CD4-positive, alpha-beta memory T cell (primary cell): ENCODE measurements around the gene ERC2. TPM values are rescaled to one million over a fixed set of nuclear protein-coding genes. Genes with fewer than 3 reads are reported as not detected.

Source experiments
- CTCF ChIA-PET: fragments of 350-600 bp; sonication (Branson Sonifier 250); formaldehyde crosslinking; loops from one replicate; lab custom pipeline; 2021; ENCODE audit warnings: inconsistent platforms; ENCODE audit not compliant: partially characterized antibody; lab: Charles Lee
- POLR2A ChIA-PET: fragments of 350-600 bp; sonication (Branson Sonifier 250); formaldehyde crosslinking; loops from one replicate; lab custom pipeline; 2021; ENCODE audit not compliant: partially characterized antibody; lab: Charles Lee
- DNase-seq, 5 donors: peaks; one replicate each; pipeline versions ENCODE4 v3.0.0 to v3.0.0-alpha.2; 2020 to 2022; ENCODE audit warnings: mixed read lengths in 1 of 5
- H3K27ac ChIP-seq: one replicate; pipeline ENCODE4 v1.7.0; 2013; ENCODE audit warnings: low read depth, low read length
- H3K27me3 ChIP-seq: 2 replicates; pipeline ENCODE4 v1.7.0; 2013; ENCODE audit warnings: mild to moderate bottlenecking, low read length, moderate library complexity; ENCODE audit not compliant: insufficient read depth
- H3K36me3 ChIP-seq: 2 replicates; pipeline ENCODE4 v1.7.0; 2013; ENCODE audit warnings: mild to moderate bottlenecking, low read length, moderate library complexity; ENCODE audit not compliant: insufficient read depth
- H3K4me1 ChIP-seq: 2 replicates; pipeline ENCODE4 v1.7.0; 2013; ENCODE audit warnings: mild to moderate bottlenecking, low read length, moderate library complexity; ENCODE audit not compliant: insufficient read depth
- H3K4me3 ChIP-seq, 2 donors: one replicate each; pipeline ENCODE4 v1.7.0; 2013; ENCODE audit warnings: low read length in 2 of 2, mild to moderate bottlenecking in 1 of 2
- H3K9me3 ChIP-seq, 2 donors: one replicate each; pipeline ENCODE4 v1.7.0; 2013; ENCODE audit warnings: low read length in 2 of 2, control low read depth in 1 of 2; ENCODE audit not compliant: control insufficient read depth in 1 of 2
- H3K27ac Mint-ChIP-seq, 7 donors: one replicate each; pipeline ENCODE4 v1.8.0; 2020 to 2021; ENCODE audit warnings: mixed read lengths in 7 of 7, mild to moderate bottlenecking in 6 of 7, inconsistent platforms in 3 of 7, moderate library complexity in 3 of 7
- H3K27me3 Mint-ChIP-seq, 2 donors: one replicate each; pipeline ENCODE4 v1.8.0; 2020 to 2021; ENCODE audit warnings: mixed read lengths in 2 of 2
- H3K36me3 Mint-ChIP-seq, 2 donors: one replicate each; pipeline ENCODE4 v1.8.0; 2020 to 2021; ENCODE audit warnings: mixed read lengths in 2 of 2, inconsistent platforms in 1 of 2, mild to moderate bottlenecking in 1 of 2
- H3K4me1 Mint-ChIP-seq, 4 donors: one replicate each; pipeline ENCODE4 v1.8.0; 2020 to 2021; ENCODE audit warnings: mixed read lengths in 4 of 4, mild to moderate bottlenecking in 1 of 4
- H3K4me3 Mint-ChIP-seq, 8 donors: one replicate each; pipeline ENCODE4 v1.8.0; 2020 to 2021; ENCODE audit warnings: mixed read lengths in 8 of 8, mild to moderate bottlenecking in 7 of 8, moderate library complexity in 6 of 8, inconsistent platforms in 3 of 8
- H3K9me3 Mint-ChIP-seq, 8 donors: one replicate each; pipeline ENCODE4 v1.8.0; 2020 to 2021; ENCODE audit warnings: mixed read lengths in 8 of 8, mild to moderate bottlenecking in 5 of 8, inconsistent platforms in 3 of 8, moderate library complexity in 1 of 8
- intact Hi-C: fragments of 100-400 bp; cut with micrococcal nuclease; formaldehyde crosslinking; loops from one replicate; pipeline ENCODE4 v1.15.1; 2023
- polyA plus RNA-seq, 2 donors: library from polyadenylated mRNA; unstranded; fragments of 300-500 nt; fragmentation: Illumina TruSeq; gene quantifications; one replicate each; pipeline ENCODE4 v1.2.3, GENCODE V29; 2021
- total RNA-seq, 2 experiments: library from RNA; stranded (reverse); gene quantifications; one replicate each; pipeline ENCODE4 v1.2.3, GENCODE V29; 2021

The ERC2 gene
- total and polyA plus RNA-seq, 4 experiments from 2014 or later, result not detected

DNA sequence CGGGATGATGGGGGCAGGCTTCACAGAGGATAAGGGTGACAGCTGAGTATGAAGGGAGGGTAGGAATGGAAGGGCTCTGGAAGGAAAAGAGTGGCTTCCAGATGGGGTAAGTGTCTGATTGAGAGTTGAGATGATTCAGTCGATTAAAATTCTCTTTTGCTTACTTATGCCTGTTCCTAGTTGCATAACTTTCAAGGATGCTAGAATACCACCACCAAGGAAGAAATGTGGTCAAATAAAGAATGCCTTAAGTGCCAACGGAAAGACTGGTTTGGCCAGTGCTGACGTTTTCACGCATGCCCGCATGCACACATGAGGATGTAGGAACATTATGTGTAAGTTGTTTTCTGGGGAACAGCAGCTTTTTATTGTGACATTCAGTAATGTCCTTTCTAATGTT, 717.7 kb downstream of the ERC2 start:
- intact Hi-C loops, result no loop called here
- Mint-ChIP-seq H3K36me3 (no peaks in the 10 kb centered on the region), H3K4me1 (no peaks in the 10 kb centered on the region), H3K4me3 (no peak overlapping the region), H3K27me3 (no peaks in the 10 kb centered on the region), H3K9me3 (peaks cover 0 to 7% (median under 1%) of the 10 kb centered on the region in 8 donors), H3K27ac (no peak overlapping the region)
- Histone ChIP-seq H3K36me3 (no peaks in the 10 kb centered on the region), H3K9me3 (no peaks in the 10 kb centered on the region), H3K4me1 (no peaks in the 10 kb centered on the region), H3K27me3 (no peaks in the 10 kb centered on the region), H3K27ac (no peak overlapping the region), H3K4me3 (no peak overlapping the region)
- POLR2A ChIA-PET, result no interaction called here
- no peak for DNase-seq
- CTCF ChIA-PET, result no interaction called here

- Mint-ChIP-seq H3K36me3 (no peaks in the 10 kb centered on the region), H3K9me3 (peaks cover 0 to 7% (median under 1%) of the 10 kb centered on the region in 8 donors), H3K27ac (no peak overlapping the region), H3K27me3 (no peaks in the 10 kb centered on the region), H3K4me1 (no peaks in the 10 kb centered on the region), H3K4me3 (no peak overlapping the region)
- ChIA-PET CTCF (no interaction called here), POLR2A (no interaction called here)
- no peak overlapping the region for H3K27ac ChIP-seq
- no peak for DNase-seq
- H3K9me3 ChIP-seq, result no peaks in the 10 kb centered on the region
- no peak overlapping the region for H3K4me3 ChIP-seq
- no peaks in the 10 kb centered on the region for H3K4me1 ChIP-seq
- no peaks in the 10 kb centered on the region for H3K27me3 ChIP-seq
- H3K36me3 ChIP-seq, result no peaks in the 10 kb centered on the region
- intact Hi-C loops, result no loop called here
Observed at GRCh38 chr3:55749036-55749435, 719.2 kb downstream of the ERC2 start.

DNA sequence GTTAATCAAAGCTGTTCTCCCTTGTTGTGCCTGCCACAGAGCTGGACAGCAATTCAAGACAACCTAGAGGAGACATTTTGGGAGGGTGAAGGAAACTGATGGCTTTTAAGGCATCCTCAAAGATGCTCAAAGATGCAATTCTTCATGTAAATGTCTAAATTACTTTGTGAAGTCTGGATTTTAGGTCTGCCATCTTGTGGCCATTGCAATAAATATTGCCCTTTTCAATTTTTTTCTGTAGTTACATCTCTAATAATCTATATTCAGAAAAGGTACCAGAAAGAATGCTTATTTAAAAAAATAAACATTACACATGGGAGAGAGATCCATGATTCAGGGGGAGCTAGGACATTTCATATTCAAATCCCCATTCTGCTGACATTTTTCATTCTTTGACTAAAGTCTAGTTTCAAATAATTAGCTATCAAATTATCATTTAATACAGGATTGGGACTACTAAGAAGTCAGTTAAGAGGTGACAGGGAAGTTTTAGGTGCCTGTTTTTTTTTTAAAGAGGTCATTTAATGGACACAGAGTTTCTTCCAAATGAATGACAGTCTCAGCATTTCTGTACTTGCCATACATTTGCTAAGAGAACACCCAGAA, 721.4 kb downstream of the ERC2 start:
- Histone ChIP-seq H3K9me3 (no peaks in the 10 kb centered on the region), H3K4me1 (no peaks in the 10 kb centered on the region), H3K27ac (no peak overlapping the region), H3K36me3 (no peaks in the 10 kb centered on the region), H3K4me3 (no peak overlapping the region), H3K27me3 (no peaks in the 10 kb centered on the region)
- POLR2A ChIA-PET, result no interaction called here
- no peak for DNase-seq
- H3K4me3 Mint-ChIP-seq, result no peak overlapping the region
- H3K36me3 Mint-ChIP-seq, result no peaks in the 10 kb centered on the region
- CTCF ChIA-PET, result no interaction called here
- no peaks in the 10 kb centered on the region for H3K4me1 Mint-ChIP-seq
- no peaks in the 10 kb centered on the region for H3K27me3 Mint-ChIP-seq
- no peak overlapping the region for H3K27ac Mint-ChIP-seq
- intact Hi-C loops, result no loop called here
- H3K9me3 Mint-ChIP-seq, result peaks cover 0 to 7% (median 0%) of the 10 kb centered on the region in 8 donors

DNA sequence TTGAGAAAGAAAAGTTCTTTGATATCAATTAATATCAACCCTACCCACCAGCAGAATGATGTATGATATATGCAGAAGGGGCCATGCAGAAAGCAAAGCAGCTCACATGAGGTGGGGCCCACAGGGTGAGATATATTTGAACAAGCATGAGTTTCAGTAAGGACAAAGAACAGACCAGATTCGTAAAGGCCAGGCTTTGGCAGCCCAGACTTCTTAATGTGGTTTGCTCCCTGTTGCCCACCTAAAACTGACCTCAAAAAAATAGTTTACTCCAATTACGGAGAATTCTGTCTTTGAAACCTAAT, 725.5 kb downstream of the ERC2 start:
- CTCF ChIA-PET, result no interaction called here
- Mint-ChIP-seq H3K4me3 (no peak overlapping the region), H3K27ac (no peak overlapping the region), H3K4me1 (no peaks in the 10 kb centered on the region), H3K9me3 (peaks cover 0 to 7% (median 0%) of the 10 kb centered on the region in 8 donors), H3K27me3 (no peaks in the 10 kb centered on the region), H3K36me3 (no peaks in the 10 kb centered on the region)
- H3K9me3 ChIP-seq, result no peaks in the 10 kb centered on the region
- no peaks in the 10 kb centered on the region for H3K27me3 ChIP-seq
- no peaks in the 10 kb centered on the region for H3K4me1 ChIP-seq
- no peak for DNase-seq
- no peak overlapping the region for H3K27ac ChIP-seq
- H3K36me3 ChIP-seq, result no peaks in the 10 kb centered on the region
- H3K4me3 ChIP-seq, result no peak overlapping the region
- POLR2A ChIA-PET, result no interaction called here
- intact Hi-C loops, result no loop called here

GRCh38 chr3:55742022-55742831, 726.0 kb downstream of the ERC2 start:
- intact Hi-C loops, result no loop called here
- H3K4me3 Mint-ChIP-seq, result no peak overlapping the region

DNA sequence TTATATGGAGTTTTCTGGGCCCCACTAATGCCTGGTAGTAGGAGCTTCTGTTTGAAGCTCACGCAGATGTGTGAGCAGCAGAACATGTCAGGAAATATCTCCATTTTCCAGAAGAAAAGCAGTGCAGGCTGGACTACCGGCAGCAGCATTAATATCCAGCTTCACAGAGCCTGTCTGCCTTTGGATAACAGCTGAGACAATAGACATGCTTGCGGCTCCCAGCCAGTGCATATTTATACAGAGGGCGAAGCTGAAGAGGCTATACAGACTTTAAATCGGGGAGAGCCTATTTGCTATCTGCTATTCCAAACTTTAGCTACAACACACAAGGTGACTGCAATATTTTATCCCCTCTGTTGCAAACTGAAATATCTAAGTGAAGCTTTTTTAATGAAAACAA, 731.1 kb downstream of the ERC2 start:
- CTCF ChIA-PET, result no interaction called here
- H3K4me1 ChIP-seq, result no peaks in the 10 kb centered on the region
- DNase-seq, result no peak
- H3K36me3 Mint-ChIP-seq, result no peaks in the 10 kb centered on the region
- H3K27me3 Mint-ChIP-seq, result peaks cover 0 to 1% of the 10 kb centered on the region in 2 donors
- H3K27ac ChIP-seq, result no peak overlapping the region
- POLR2A ChIA-PET, result no interaction called here
- H3K27me3 ChIP-seq, result no peaks in the 10 kb centered on the region
- H3K27ac Mint-ChIP-seq, result no peak overlapping the region
- H3K9me3 Mint-ChIP-seq, result peaks cover 0 to 5% (median 0%) of the 10 kb centered on the region in 8 donors
- H3K4me3 Mint-ChIP-seq, result no peak overlapping the region
- no peaks in the 10 kb centered on the region for H3K36me3 ChIP-seq
- intact Hi-C loops, result no loop called here
- no peak overlapping the region for H3K4me3 ChIP-seq
- H3K9me3 ChIP-seq, result no peaks in the 10 kb centered on the region
- H3K4me1 Mint-ChIP-seq, result no peaks in the 10 kb centered on the region

More at GRCh38 chr3:55742022-55742831, 726.0 kb downstream of the ERC2 start:
- no peak for DNase-seq
- CTCF ChIA-PET, result no interaction called here
- no peak overlapping the region for H3K4me3 ChIP-seq
- H3K27ac ChIP-seq, result no peak overlapping the region
- H3K36me3 Mint-ChIP-seq, result no peaks in the 10 kb centered on the region
- no peaks in the 10 kb centered on the region for H3K27me3 ChIP-seq
- no peak overlapping the region for H3K27ac Mint-ChIP-seq
- H3K4me1 ChIP-seq, result no peaks in the 10 kb centered on the region
- no peaks in the 10 kb centered on the region for H3K27me3 Mint-ChIP-seq
- POLR2A ChIA-PET, result no interaction called here
- no peaks in the 10 kb centered on the region for H3K36me3 ChIP-seq
- peaks cover 0 to 7% (median 0%) of the 10 kb centered on the region in 8 donors for H3K9me3 Mint-ChIP-seq
- no peaks in the 10 kb centered on the region for H3K9me3 ChIP-seq
- H3K4me1 Mint-ChIP-seq, result no peaks in the 10 kb centered on the region

GRCh38 chr3:55735976-55736375, 732.3 kb downstream of the ERC2 start:
- peaks cover 0 to 1% of the 10 kb centered on the region in 2 donors for H3K27me3 Mint-ChIP-seq
- CTCF ChIA-PET, result no interaction called here
- H3K9me3 Mint-ChIP-seq, result peaks cover 0 to 5% (median under 1%) of the 10 kb centered on the region in 8 donors
- Histone ChIP-seq H3K36me3 (no peaks in the 10 kb centered on the region), H3K4me1 (no peaks in the 10 kb centered on the region), H3K4me3 (no peak overlapping the region), H3K27ac (no peak overlapping the region), H3K27me3 (no peaks in the 10 kb centered on the region), H3K9me3 (no peaks in the 10 kb centered on the region)
- H3K27ac Mint-ChIP-seq, result no peak overlapping the region
- no peaks in the 10 kb centered on the region for H3K36me3 Mint-ChIP-seq
- POLR2A ChIA-PET, result no interaction called here
- no peak for DNase-seq
- intact Hi-C loops, result no loop called here
- H3K4me1 Mint-ChIP-seq, result no peaks in the 10 kb centered on the region
- no peak overlapping the region for H3K4me3 Mint-ChIP-seq
